HG02938 (cell line): ENCODE measurements around the gene PDGFRB.

Experiments used
- ATAC-seq: cut with Tn5 transposase; IDR thresholded peaks from one replicate; pipeline ENCODE4 v1.9.1; 2021; ENCODE audit warnings: mild to moderate bottlenecking, moderate library complexity; ENCODE audit not compliant: unreplicated experiment

PDGFRB gene

DNA sequence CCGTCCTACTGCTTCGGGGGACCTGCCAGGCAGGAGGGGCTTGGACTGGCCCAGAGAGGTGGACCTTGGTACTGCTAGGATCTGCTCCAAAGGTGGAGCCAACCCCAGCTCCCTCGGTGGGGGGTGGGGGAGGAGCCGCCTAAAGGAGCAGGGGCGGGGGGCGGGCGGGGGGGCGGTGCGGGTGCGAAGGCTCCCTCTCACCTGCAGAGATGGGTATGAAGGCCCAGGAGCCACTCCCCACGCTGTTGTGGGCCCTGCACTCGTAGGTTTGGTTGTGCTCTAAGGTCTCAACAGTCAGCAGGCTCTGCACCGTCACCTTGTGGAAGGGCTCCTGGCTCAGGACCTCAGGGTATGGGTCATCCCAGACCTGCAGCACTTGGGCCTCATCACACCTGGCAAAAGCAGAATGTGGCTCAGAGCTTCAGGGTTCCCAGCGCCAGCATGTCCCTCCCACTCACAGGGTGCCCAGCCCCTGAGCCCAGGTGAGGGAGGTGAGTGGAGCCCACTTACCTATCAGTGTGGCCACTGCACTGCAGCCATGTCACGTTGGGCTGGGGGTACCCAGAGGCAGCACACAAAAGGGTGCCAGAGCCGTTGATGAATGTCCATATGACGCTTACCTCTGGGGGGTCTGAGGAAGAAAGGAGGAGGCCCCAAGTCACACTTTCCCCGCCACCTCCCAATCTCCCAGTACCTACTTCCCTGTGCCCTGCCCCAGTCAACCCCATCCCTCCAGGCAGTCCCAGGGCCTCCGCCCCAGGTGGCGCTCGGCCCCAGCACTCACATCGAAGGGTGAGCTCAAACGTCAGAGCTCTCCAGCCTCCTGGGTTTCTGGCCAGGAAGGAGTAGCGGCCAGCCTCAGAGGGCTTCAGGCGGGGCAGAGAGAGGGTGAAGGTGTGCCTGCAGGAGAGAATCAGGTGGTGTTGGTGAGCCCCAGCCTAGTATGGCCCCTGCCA is 85.7 kb downstream of the PDGFRB start:
- ATAC-seq: no peak

DNA sequence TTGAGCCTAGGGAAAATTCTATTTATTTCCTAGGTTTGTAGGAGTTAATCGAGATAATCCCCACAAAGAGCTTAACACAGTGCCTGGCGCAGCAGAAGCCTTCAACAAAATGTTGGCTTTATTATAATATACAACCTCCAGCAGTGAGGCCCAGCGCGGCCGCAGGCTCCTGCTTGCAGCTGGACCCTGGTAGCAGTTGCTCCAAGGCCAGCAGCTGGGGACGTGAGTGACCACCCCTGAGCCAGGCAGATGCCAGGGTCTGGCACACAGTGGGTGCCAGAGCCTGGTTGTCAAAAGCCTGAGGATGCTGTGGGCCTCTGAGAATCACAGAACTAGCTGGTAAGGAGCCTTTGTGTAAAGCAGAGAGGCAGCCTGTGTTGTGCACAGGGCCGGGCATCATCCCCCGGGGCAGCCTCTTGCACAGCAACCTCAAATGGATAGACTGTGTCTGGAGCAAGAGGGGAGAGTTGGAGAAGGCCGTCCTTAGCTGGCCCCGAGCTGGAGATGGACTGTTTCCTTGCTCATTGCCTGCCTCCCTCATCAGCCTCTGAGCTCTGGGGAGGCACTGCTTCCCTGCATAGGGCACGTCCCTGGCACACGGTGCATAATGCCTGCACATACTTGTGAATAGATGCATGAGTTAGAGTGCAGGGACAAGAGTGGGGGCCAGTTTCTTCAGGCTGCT is 86.5 kb downstream of the PDGFRB start:
- no peak for ATAC-seq

DNA sequence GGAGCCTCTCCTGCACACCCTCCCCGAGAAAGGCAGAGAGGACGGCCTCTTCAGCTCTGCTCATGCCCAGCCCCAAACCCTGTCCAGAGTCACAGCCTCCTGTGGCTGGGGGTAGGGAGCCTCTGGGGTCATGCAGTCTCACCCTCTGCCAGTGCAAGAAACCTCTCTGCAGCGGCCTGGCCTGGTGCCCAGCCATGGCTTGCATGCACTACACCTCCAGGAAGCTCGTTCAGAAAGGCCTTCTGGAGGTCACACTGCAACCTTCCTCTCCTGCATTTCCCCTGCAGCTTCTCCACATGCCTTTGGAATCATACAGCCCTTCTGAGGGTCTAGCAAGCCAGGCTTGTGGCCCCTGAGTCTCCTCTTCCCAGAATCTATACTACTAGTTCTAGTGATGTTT is 87.2 kb downstream of the PDGFRB start:
- ATAC-seq: no peak

DNA sequence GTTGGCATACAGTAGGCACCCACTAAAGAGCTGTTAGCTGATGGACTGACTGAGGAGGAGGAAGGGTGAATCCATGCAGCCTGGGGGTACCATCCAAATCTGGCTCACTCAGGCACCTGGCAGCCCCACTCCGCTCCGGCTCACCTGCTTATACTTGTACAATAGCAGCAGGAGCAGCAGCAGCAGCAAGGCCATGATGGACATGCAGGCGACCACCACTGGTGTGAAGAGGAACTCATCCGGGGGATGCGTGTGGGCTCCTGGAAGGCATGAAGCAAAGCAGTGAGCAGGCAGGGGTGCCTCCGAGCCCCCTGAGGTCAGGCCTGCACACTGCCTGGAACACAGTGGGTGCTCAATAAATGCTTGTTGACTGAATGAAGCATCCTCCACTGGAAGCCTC is 87.6 kb downstream of the PDGFRB start:
- no peak for ATAC-seq

DNA sequence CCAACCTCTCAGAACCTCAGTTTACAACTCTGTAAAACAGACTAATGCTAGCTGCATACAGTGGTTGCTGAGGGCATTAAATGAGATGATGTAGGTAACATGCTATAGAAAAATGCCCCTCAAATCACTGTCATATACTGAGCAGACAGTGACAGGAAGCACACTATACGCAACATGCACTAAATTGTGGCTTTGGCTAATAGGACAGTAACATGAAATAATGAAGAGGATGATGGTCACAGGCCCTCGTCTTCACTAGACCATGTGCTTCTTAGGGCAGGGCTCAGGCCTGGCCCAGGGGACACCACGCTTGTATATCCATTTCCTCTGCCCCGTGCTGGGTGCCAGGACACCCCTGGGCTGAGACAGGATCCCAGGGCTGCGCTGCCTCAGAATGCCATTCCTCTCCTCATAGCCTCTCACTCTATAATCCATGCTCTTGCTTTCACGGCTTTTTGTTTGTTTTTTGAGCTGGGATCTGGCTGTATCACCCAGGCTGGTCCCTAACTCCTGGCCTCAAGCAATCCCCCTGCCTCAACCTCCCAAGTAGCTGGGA is 88.2 kb downstream of the PDGFRB start:
- no peak for ATAC-seq

DNA sequence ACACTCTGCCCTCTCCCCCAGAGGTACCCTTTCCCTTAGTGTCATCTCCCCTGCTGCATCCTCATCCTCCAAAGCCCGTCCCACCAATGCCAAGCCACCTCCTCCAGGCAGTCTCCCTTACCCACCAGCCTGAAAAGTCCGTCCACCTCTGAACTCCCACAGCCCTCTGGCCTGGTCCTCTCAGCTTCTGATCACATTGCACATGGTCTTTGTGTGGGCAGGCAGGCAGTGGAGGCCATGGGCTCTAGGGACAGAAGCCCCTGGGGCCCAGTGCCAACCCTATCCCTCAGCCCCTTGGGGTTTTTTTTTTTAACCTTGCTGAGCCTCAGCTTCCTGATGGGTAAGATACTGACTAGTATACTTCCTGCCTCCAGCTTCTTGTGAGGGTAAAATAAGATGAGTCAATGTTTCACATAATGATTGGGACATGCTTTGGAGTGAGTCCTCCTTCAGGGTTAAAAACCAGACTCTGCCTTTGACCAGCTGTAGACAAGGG is 88.7 kb downstream of the PDGFRB start:
- ATAC-seq: no peak

DNA sequence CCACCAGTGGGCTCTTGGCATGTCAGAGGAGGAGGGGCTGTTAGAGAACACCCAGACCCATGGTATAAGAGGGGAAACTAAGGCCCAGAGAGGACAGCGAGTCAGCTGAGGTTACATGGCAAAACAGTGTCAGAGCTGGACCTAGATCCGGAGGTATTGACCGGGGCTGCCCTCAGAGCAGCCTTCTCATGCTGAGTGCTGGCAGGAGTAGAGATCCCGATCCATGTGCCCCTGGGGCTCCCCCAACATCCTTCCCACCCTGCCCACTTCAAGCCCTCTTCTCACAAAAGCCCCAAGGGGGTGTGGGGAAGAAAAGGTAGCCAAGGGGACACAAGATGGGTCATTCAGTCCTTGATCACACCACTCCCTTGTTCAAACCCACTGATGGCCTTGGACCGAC is 89.2 kb downstream of the PDGFRB start:
- ATAC-seq: no peak

DNA sequence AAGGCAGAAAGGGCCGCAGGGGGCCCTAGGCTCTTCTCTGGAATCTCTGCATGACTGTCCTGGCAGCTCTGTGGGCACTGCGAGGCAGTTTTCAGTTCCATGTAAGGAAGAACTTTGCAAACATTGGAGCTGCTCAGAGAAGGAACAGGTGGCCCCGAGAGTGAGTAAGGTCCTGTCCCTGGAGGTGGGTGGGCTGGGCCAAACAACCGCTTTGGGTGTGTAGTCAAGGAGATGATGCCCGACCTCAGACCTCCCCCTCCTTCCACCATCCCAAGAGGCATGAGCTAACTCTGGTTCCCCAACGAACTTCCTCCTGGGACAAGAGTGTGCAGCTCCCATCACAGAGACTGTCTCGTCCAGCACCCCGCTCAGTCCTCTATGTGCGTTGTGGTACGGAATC is 89.8 kb downstream of the PDGFRB start:
- no peak for ATAC-seq

DNA sequence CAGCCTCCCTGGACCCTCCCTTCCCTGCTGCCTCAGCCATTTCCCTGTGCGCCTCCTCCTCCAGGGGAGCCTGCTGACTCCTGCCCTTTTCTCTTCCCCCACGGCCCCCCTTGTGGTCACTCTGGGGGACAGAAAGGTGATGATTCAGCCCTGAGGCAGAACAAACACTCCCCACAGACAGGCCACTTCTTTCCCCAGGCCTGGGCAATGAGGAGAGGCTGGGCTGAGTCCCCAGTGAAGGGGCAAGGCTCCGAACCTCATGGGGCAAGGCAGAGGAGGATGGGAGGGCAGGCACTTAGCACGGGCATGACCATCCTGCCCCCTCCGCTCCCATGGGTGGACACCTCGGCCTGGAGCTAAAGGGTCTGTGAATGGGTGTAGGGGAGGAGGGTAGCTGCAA is 90.3 kb downstream of the PDGFRB start:
- ATAC-seq: no peak

DNA sequence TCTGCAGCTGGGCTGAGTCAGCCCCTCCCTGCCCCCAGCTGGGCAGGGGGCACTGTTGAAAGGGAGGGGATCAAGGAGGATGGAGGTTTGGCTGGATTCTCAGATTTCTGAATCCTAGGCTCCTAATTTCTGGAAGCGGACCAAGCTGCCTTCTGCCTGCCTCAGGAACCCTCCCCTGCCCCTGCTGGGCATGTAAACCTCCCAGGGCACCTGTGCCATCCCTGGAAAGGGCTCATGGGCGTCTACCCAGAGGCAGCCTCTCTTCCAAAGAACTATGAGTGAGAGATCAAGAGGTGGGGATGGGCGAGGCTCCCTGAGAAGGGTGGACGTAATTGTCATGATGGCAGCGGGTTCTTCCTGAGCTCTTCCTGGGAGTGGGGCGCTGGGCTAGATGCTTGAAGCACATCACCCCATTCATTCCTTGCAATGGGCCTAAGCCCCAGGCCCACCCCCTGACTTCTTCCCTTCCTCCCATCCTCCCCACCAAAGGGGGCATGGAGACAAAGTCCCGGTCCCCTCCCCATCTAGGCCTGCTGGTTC is 90.9 kb downstream of the PDGFRB start:
- ATAC-seq: no peak
